CD4-positive, alpha-beta T cell (primary cell): ENCODE measurements around the gene LBP. TPM values are rescaled to one million over a fixed set of nuclear protein-coding genes. Genes with fewer than 3 reads are reported as not detected.

Experiments used
- ATAC-seq: fragments of 200-7000 bp; cut with Tn5 transposase; one replicate; pipeline ENCODE4 v1.10.0; 2022; ENCODE audit warnings: mild to moderate bottlenecking; ENCODE audit not compliant: poor library complexity
- CTCF ChIA-PET: fragments of 350-600 bp; sonication (Branson Sonifier 250); formaldehyde crosslinking; loops from one replicate; lab custom pipeline; 2021; ENCODE audit warnings: antibody characterized with exemption, inconsistent platforms; lab: Charles Lee
- POLR2A ChIA-PET: fragments of 350-600 bp; sonication (Branson Sonifier 250); formaldehyde crosslinking; loops from one replicate; lab custom pipeline; 2021; ENCODE audit warnings: antibody characterized with exemption, inconsistent platforms; lab: Charles Lee
- DNase-seq, 14 experiments: peaks; one replicate each; pipeline ENCODE4 v3.0.0-alpha.2; 2013 to 2020; ENCODE audit warnings: mixed read lengths in 2 of 14
- H3K27ac ChIP-seq, 2 donors: one replicate each; pipeline versions ENCODE4 v1.5.1 to v1.7.0; 2013; ENCODE audit warnings: low read length in 2 of 2, low read depth in 1 of 2, mild to moderate bottlenecking in 1 of 2
- H3K27me3 ChIP-seq, 2 experiments: 1 replicate in 1 of 2; 2 replicates in 1 of 2; pipeline versions ENCODE4 v1.6.1 to v1.7.0; 2013; ENCODE audit warnings: low read length in 2 of 2, control low read depth in 1 of 2, mild to moderate bottlenecking in 1 of 2, moderate library complexity in 1 of 2; ENCODE audit not compliant: insufficient read depth in 2 of 2, control insufficient read depth in 1 of 2
- H3K36me3 ChIP-seq: one replicate; pipeline ENCODE4 v1.6.1; 2013; ENCODE audit warnings: low read length, control low read depth; ENCODE audit not compliant: insufficient read depth
- H3K4me1 ChIP-seq: one replicate; pipeline ENCODE4 v1.6.1; 2013; ENCODE audit warnings: low read length, control low read depth; ENCODE audit not compliant: insufficient read depth
- H3K4me3 ChIP-seq: one replicate; pipeline ENCODE4 v1.5.1; 2013; ENCODE audit warnings: mild to moderate bottlenecking, low read length, moderate library complexity
- H3K9me3 ChIP-seq, 2 experiments: 1 replicate in 1 of 2; 2 replicates in 1 of 2; pipeline versions ENCODE4 v1.6.1 to v1.7.0; 2013; ENCODE audit warnings: low read length in 2 of 2, mild to moderate bottlenecking in 2 of 2, control low read depth in 1 of 2, moderate library complexity in 1 of 2; ENCODE audit not compliant: control insufficient read depth in 1 of 2, insufficient read depth in 1 of 2
- H3K27ac Mint-ChIP-seq: one replicate; pipeline ENCODE4 v1.8.0; 2020; ENCODE audit warnings: mixed read lengths
- H3K27me3 Mint-ChIP-seq: one replicate; pipeline ENCODE4 v1.8.0; 2021; ENCODE audit warnings: mixed read lengths
- H3K36me3 Mint-ChIP-seq: one replicate; pipeline ENCODE4 v1.8.0; 2021; ENCODE audit warnings: low read depth, mixed read lengths
- H3K4me1 Mint-ChIP-seq: one replicate; pipeline ENCODE4 v1.8.0; 2021; ENCODE audit warnings: low read depth, mixed read lengths
- H3K4me3 Mint-ChIP-seq: one replicate; pipeline ENCODE4 v1.8.0; 2020; ENCODE audit warnings: mild to moderate bottlenecking, mixed read lengths
- H3K9me3 Mint-ChIP-seq: one replicate; pipeline ENCODE4 v1.8.0; 2020; ENCODE audit warnings: mixed read lengths
- intact Hi-C, 2 experiments: fragments of 100-400 bp; cut with DNase I in 1 of 2; cut with micrococcal nuclease in 1 of 2; formaldehyde crosslinking; loops; one replicate each; pipeline versions ENCODE4 v1.15.1 to v1.9.0; 2023 to 2025; cut with DNase I, micrococcal nuclease
- total RNA-seq, 174 experiments: library from RNA in 2 of 174; stranded (reverse) in 2 of 174; gene quantifications; one replicate each; pipeline ENCODE4 v1.2.3 and lab custom pipeline; 2021 to 2026
- TF ChIP-seq, protein P1 (sequence below): fragments of 200-600 bp; IDR thresholded peaks from one replicate; pipeline ENCODE4 v1.8.0; 2022; ENCODE audit warnings: antibody characterized with exemption, mild to moderate bottlenecking

LBP gene
- total RNA-seq, 2 experiments from 2014 or later = not detected

DNA sequence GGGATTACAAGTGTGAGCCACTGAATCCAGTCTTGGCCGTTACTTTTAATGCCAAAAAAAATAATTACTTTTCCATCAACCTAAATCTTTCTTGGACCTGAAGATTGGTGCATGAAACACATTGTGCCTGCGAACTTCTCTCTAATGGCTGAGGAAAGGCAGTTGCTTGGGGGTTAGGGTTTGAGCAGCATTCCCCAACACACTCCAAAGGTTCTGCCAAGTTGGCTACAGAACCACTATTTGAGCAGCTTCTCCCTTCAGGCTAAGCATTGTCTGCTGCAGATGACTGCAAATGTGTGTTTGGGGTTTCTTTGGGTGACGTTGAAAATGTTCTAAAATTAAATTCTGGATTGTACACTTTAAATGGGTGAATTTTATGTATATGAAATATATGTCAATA, 6.3 kb upstream of the LBP start:
- H3K4me3 ChIP-seq = no peak overlapping the region
- H3K36me3 ChIP-seq = no peaks in the 10 kb centered on the region
- Mint-ChIP-seq H3K4me3 (no peak overlapping the region), H3K27me3 (peaks cover 18% of the 10 kb centered on the region), H3K4me1 (no peaks in the 10 kb centered on the region), H3K27ac (no peak overlapping the region), H3K9me3 (no peaks in the 10 kb centered on the region), H3K36me3 (no peaks in the 10 kb centered on the region)
- ATAC-seq = no peak
- TF ChIP-seq, protein P1, sequence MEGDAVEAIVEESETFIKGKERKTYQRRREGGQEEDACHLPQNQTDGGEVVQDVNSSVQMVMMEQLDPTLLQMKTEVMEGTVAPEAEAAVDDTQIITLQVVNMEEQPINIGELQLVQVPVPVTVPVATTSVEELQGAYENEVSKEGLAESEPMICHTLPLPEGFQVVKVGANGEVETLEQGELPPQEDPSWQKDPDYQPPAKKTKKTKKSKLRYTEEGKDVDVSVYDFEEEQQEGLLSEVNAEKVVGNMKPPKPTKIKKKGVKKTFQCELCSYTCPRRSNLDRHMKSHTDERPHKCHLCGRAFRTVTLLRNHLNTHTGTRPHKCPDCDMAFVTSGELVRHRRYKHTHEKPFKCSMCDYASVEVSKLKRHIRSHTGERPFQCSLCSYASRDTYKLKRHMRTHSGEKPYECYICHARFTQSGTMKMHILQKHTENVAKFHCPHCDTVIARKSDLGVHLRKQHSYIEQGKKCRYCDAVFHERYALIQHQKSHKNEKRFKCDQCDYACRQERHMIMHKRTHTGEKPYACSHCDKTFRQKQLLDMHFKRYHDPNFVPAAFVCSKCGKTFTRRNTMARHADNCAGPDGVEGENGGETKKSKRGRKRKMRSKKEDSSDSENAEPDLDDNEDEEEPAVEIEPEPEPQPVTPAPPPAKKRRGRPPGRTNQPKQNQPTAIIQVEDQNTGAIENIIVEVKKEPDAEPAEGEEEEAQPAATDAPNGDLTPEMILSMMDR = no peak
- H3K4me1 ChIP-seq = no peaks in the 10 kb centered on the region
- intact Hi-C loops = no loop called here
- DNase-seq = no peak
- ChIA-PET POLR2A (no interaction called here), CTCF (no interaction called here)
- H3K9me3 ChIP-seq = peaks cover 7 to 19% of the 10 kb centered on the region in 2 experiments
- peaks cover 3 to 17% of the 10 kb centered on the region in 2 experiments for H3K27me3 ChIP-seq
- H3K27ac ChIP-seq = no peak overlapping the region

DNA sequence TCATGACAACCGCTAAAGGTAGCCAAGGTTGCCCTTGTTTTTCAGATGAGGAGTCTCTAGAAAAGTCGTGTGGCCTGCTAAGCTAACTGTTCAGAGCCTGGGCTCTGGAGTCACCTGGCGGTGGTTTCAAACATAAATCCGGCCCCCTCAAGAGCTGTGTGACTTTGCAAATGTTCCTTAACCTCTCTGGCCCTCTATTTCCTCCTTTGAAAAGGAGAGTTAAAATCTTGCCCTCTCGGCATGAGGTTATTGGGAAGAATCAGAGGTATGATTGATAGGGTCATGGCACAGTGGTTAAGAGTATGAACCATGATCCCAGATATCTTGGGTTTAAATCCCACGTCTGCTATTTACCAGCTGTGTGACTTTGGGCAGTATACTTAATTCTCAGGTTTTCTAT, 5.6 kb upstream of the LBP start:
- DNase-seq = no peak
- Histone ChIP-seq H3K27ac (no peak overlapping the region), H3K36me3 (no peaks in the 10 kb centered on the region), H3K4me1 (no peaks in the 10 kb centered on the region), H3K27me3 (peaks cover 4 to 17% of the 10 kb centered on the region in 2 experiments), H3K9me3 (peaks cover 7 to 15% of the 10 kb centered on the region in 2 experiments), H3K4me3 (no peak overlapping the region)
- ChIA-PET CTCF (no interaction called here), POLR2A (no interaction called here)
- Mint-ChIP-seq H3K27me3 (peaks cover 18% of the 10 kb centered on the region), H3K4me1 (no peaks in the 10 kb centered on the region), H3K36me3 (no peaks in the 10 kb centered on the region), H3K4me3 (no peak overlapping the region), H3K27ac (no peak overlapping the region), H3K9me3 (no peaks in the 10 kb centered on the region)
- intact Hi-C loops = no loop called here
- ATAC-seq = no peak
- TF ChIP-seq, protein P1 = no peak

DNA sequence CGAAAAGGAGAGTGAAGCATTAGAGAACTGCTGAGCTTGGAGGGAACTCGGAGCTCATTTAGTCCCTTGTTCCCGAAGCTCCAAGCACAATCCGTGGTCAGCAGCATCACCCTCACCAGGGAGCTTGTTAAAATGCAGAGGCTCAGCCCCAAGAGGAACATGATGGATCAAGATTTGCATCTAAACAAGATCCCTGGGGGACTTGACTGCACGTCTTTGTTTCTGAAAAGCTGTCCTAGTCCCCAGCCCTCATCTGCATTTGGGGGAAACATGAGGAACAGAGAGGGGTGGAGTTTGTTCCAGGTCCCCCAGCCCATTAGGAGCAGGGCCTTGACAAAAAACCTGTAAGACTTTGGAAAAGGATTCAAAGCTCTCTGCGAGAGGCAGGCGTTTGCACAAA, 4.1 kb upstream of the LBP start:
- CTCF ChIA-PET = no interaction called here
- H3K36me3 ChIP-seq = no peaks in the 10 kb centered on the region
- H3K27ac Mint-ChIP-seq = no peak overlapping the region

More for the DNA sequence above, 4.1 kb upstream of the LBP start:
- TF ChIP-seq, protein P1 = no peak
- H3K4me1 ChIP-seq = no peaks in the 10 kb centered on the region
- H3K27ac ChIP-seq = no peak overlapping the region
- ATAC-seq (no peak), DNase-seq (no peak)
- intact Hi-C loops = no loop called here
- peaks cover 2 to 7% of the 10 kb centered on the region in 2 experiments for H3K27me3 ChIP-seq
- no peaks in the 10 kb centered on the region for H3K4me1 Mint-ChIP-seq
- peaks cover 13% of the 10 kb centered on the region for H3K27me3 Mint-ChIP-seq
- H3K4me3 Mint-ChIP-seq = no peak overlapping the region
- no peaks in the 10 kb centered on the region for H3K36me3 Mint-ChIP-seq
- POLR2A ChIA-PET = no interaction called here
- H3K4me3 ChIP-seq = no peak overlapping the region
- peaks cover 7 to 9% of the 10 kb centered on the region in 2 experiments for H3K9me3 ChIP-seq
- no peaks in the 10 kb centered on the region for H3K9me3 Mint-ChIP-seq
